ENCODE results near the gene KDSR. TPM values are rescaled to one million over a fixed set of nuclear protein-coding genes. Genes with fewer than 3 reads are reported as not detected.
A peak's percentile ranks its signal among the peaks of the same experiment; 100 is the strongest.

The KDSR gene
- polyA plus RNA-seq, 2 of the 4 experiments (the other 2 are of a cell fraction) = 13.6 to 21.2 TPM

- ATAC-seq (no peak), FAIRE-seq (no peak), DNase-seq (ENCODE audit: low read depth in 1 of 2, low spot score in 1 of 2) (no peak)
- Histone ChIP-seq H3K4me2 (no peak overlapping the region), H3K9me3 (no peaks in the 10 kb centered on the region), H3K4me1 (0 out of 3 replicates have a peak, but pooled peaks cover 4% of the 10 kb centered on the region), H3K4me3 (no peak overlapping the region), H3K27ac (no peak overlapping the region)
- ChIA-PET CTCF (interaction anchor here (1.2 kb wide), 1 partner anchor 12 kb away, joined by 3 read pairs; no protein-coding TSS in a partner anchor), POLR2A (no interaction called here)
- WGBS (ENCODE audit: missing lambda C conversion rate) = 50% methylated on average over 2 of the region's 3 CpGs
- TF ChIP-seq TP53 (CRISPR knock-in tag; IDR thresholded peaks at IDR 0.05) (no peak), CBX8 (IDR thresholded peaks at IDR 0.05) (no peak), CEBPB (IDR thresholded peaks at IDR 0.05) (no peak), CTCF (IDR thresholded peaks at IDR 0.05) (no peak), RNF2 (IDR thresholded peaks at IDR 0.05; ENCODE audit: borderline replicate concordance, low read depth) (no peak), HOXB5 (CRISPR knock-in tag; IDR thresholded peaks at IDR 0.05) (no peak), GATA3 (IDR thresholded peaks at IDR 0.05; ENCODE audit: borderline replicate concordance) (no peak), HDAC2 (IDR thresholded peaks at IDR 0.05) (no peak), HOXB13 (CRISPR knock-in tag; IDR thresholded peaks at IDR 0.05; ENCODE audit: low read depth) (no peak), POLR2AphosphoS2 (conservative IDR thresholded peaks at IDR 0.05; ENCODE audit: low read length) (no peak), RAD21 (conservative IDR thresholded peaks at IDR 0.05 in 1 of 2, IDR thresholded peaks at IDR 0.05 in 1 of 2) (no peak), ZC3H11A (IDR thresholded peaks at IDR 0.05) (no peak)
Measured at GRCh38 chr18:63382843-63383242, 15.8 kb upstream of the KDSR start.

GRCh38 chr18:63379639-63379962 lies 12.6 kb upstream of the KDSR start:
- no peak overlapping the region for H3K27ac ChIP-seq
- ATAC-seq = no peak
- WGBS (ENCODE audit: missing lambda C conversion rate) = 55% methylated on average over 2 of the region's 2 CpGs
- no peak overlapping the region for H3K4me3 ChIP-seq
- no peaks in the 10 kb centered on the region for H3K9me3 ChIP-seq
- no peak for DNase-seq (ENCODE audit: low read depth in 1 of 2, low spot score in 1 of 2)
- no peak for TF ChIP-seq ELK1 (IDR thresholded peaks at IDR 0.05; ENCODE audit: low read depth, low read length)
- no peak for TF ChIP-seq MAFK (IDR thresholded peaks at IDR 0.05; ENCODE audit: partially characterized antibody)
- TF ChIP-seq PHF8 (IDR thresholded peaks at IDR 0.05; ENCODE audit: borderline replicate concordance, low read depth) = no peak
- no peak for TF ChIP-seq HES2 (IDR thresholded peaks at IDR 0.05)
- no peak for TF ChIP-seq CHD4 (IDR thresholded peaks at IDR 0.05; ENCODE audit: borderline replicate concordance)
- TF ChIP-seq REST (IDR thresholded peaks at IDR 0.05) = no peak
- no peak for TF ChIP-seq HOXB13 (CRISPR knock-in tag; IDR thresholded peaks at IDR 0.05; ENCODE audit: low read depth)
- no peak for TF ChIP-seq SMC3 (IDR thresholded peaks at IDR 0.05)
- no peak for TF ChIP-seq RCOR1 (IDR thresholded peaks at IDR 0.05; ENCODE audit: low read depth, low read length)
- TF ChIP-seq SREBF2 (IDR thresholded peaks at IDR 0.05) = no peak
- TF ChIP-seq ZFP36 (IDR thresholded peaks at IDR 0.05; ENCODE audit: borderline replicate concordance, partially characterized antibody) = no peak
- no peak for TF ChIP-seq CTCF (IDR thresholded peaks at IDR 0.05)
- TF ChIP-seq MAZ (IDR thresholded peaks at IDR 0.05; ENCODE audit: borderline replicate concordance, low read depth, low read length) = no peak
- no peak for TF ChIP-seq EHF (CRISPR knock-in tag; IDR thresholded peaks at IDR 0.05)
- no peak for TF ChIP-seq PBX3 (IDR thresholded peaks at IDR 0.05)
- TF ChIP-seq MYC (IDR thresholded peaks at IDR 0.05; ENCODE audit: borderline replicate concordance, low read length) = no peak
- no peak for TF ChIP-seq NR3C1 (IDR thresholded peaks at IDR 0.05)
- no peak for FAIRE-seq
- 0 out of 3 replicates have a peak, but pooled peaks cover 4% of the 10 kb centered on the region for H3K4me1 ChIP-seq
- CTCF ChIA-PET = interaction anchor here (0.6 kb wide), 1 partner anchor 864 kb away, joined by 3 read pairs; no protein-coding TSS in a partner anchor
- POLR2A ChIA-PET = no interaction called here
- peak overlapping the region; percentile 28; the same call in 2 of the 3 replicates for H3K4me2 ChIP-seq

Data from A549 (cell line).